ENCODE results near the gene PPID.

GRCh38 chr4:158729716-158730559 is 6.7 kb upstream of the PPID start:
- TF ChIP-seq CTCF (conservative IDR thresholded peaks at IDR 0.05) (peak; percentile 91), ZFX (IDR thresholded peaks at IDR 0.05) (no peak)

All from C4-2B (cell line).